Measurements from ENCODE around the gene PAH.

DNA sequence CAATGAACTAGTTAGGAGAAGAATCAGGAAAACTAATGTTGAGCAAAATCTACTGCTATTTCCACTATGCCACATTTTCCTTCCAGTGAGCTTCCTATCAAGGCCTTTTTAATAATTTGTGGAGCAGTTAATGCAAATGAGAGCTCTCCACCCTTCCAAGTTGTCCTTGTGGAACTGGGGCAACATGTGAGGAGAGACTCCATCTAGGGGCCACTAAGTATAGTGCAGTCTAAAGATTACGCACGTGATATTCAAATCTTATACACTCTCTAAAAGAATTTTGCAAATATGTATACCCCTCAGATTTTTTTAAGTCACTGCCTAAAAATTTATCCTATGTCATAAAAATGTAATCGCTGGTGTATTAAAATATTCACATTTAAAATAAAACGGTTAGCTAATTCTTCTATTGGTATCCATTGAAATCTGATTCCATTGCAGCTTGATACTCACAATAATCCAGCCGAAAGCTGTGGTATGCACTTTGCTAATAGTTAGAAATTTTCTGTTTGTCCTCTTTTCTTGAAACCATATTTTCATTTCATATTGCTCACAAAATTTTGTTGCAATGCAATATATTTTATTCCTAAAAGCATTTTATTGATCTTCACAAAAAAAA lies 100.1 kb downstream of the PAH start:
- TF ChIP-seq, protein P1, sequence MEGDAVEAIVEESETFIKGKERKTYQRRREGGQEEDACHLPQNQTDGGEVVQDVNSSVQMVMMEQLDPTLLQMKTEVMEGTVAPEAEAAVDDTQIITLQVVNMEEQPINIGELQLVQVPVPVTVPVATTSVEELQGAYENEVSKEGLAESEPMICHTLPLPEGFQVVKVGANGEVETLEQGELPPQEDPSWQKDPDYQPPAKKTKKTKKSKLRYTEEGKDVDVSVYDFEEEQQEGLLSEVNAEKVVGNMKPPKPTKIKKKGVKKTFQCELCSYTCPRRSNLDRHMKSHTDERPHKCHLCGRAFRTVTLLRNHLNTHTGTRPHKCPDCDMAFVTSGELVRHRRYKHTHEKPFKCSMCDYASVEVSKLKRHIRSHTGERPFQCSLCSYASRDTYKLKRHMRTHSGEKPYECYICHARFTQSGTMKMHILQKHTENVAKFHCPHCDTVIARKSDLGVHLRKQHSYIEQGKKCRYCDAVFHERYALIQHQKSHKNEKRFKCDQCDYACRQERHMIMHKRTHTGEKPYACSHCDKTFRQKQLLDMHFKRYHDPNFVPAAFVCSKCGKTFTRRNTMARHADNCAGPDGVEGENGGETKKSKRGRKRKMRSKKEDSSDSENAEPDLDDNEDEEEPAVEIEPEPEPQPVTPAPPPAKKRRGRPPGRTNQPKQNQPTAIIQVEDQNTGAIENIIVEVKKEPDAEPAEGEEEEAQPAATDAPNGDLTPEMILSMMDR (IDR thresholded peaks at IDR 0.05; ENCODE audit: low read depth, low read length): peak; percentile 74
- no peak for TF ChIP-seq EZH2phosphoT487 (IDR thresholded peaks at IDR 0.05; ENCODE audit: low read depth)

Data from OCI-LY3 (cell line).